ENCODE data around the gene CXCL14.
A peak's percentile ranks its signal among the peaks of the same experiment; 100 is the strongest.

CXCL14 gene, protein sequence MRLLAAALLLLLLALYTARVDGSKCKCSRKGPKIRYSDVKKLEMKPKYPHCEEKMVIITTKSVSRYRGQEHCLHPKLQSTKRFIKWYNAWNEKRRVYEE

DNA sequence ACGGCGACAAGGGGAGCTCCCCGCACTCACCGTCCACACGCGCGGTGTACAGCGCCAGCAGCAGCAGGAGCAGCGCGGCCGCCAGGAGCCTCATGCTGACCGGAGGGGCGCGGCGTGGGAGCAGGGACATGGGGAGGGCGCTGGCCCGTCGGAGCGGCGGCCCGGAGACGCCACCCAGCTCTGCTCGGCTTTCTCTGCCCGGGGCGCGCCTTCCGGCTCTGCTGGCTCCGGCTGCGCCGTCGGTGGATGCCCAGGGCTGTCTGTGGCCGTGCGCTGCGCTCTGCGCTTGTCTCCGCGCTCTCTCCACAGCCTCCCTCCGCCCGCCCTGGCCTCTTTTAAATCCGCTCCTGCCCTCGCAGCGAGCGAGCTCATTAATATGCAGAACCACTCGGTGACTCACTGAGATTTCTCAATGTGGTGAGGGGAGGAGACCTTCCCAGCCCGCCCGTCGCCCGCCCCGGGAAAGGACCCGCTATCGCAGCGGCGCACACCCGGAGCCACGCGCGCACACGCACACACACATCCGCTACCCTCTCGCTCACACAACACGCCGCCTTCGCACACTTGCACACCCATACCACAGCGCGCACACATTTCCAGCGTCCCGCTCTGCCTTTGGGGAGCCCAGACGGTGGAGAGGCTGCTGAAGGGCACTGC is at the start of gene CXCL14:
CXCL14 (minus strand) TSS at position 307 of the 657 bp plus-strand sequence; CDS start at position 94, 213 bp downstream.
- DNase-seq (ENCODE audit: low spot score) = no peak
- TF ChIP-seq, protein P1, sequence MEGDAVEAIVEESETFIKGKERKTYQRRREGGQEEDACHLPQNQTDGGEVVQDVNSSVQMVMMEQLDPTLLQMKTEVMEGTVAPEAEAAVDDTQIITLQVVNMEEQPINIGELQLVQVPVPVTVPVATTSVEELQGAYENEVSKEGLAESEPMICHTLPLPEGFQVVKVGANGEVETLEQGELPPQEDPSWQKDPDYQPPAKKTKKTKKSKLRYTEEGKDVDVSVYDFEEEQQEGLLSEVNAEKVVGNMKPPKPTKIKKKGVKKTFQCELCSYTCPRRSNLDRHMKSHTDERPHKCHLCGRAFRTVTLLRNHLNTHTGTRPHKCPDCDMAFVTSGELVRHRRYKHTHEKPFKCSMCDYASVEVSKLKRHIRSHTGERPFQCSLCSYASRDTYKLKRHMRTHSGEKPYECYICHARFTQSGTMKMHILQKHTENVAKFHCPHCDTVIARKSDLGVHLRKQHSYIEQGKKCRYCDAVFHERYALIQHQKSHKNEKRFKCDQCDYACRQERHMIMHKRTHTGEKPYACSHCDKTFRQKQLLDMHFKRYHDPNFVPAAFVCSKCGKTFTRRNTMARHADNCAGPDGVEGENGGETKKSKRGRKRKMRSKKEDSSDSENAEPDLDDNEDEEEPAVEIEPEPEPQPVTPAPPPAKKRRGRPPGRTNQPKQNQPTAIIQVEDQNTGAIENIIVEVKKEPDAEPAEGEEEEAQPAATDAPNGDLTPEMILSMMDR (IDR thresholded peaks at IDR 0.05) = no peak
- peak within 1 kb of the TSS; percentile 68 for H3K4me3 ChIP-seq
- peak within 1 kb of the TSS in 1 of 2 donors; percentile 45 for H3K27ac ChIP-seq

DNA sequence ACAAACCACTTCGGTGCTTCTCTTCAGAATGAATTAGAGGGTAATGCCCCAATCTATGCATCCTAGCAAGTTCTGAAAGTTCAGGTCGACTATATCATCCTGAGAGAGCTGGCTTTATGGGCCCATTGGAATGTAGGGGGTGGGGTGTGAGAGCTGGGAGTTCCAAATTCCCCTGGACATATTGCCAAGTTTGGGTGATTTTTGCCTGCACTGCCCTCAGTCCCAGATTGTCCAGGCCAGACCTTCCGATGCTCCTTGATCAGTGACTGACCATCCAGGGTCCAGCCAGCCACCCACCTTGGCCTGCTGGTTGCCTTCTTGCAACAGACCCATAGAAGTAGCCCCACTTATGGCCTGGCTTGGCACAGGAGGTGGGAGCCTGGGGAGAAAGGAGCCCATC is 47.8 kb upstream of the CXCL14 start:
- H3K4me3 ChIP-seq = no peak overlapping the region
- no peak overlapping the region for H3K27ac ChIP-seq
- TF ChIP-seq, protein P1 (IDR thresholded peaks at IDR 0.05) = no peak
- peak; percentile 9 for DNase-seq (ENCODE audit: low spot score)

DNA sequence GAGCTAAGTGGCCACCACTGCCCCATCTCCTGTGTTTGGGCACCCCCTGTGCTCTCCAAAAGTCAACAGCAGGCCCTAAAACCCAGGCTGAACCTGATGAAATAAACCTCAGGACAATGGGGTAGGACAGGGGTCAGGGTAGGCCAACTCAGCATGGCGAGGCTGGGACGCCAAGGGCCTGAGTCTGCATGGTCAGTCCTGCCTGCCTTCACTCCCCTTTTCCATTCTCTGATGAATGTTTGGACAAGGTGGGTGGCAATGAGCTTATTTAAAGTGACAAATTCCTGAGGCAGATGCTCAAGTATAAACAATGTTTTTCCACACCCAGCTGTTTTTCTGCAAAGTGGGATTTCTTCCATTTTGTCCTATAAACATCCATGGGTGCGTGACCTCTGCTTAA is 47.2 kb upstream of the CXCL14 start:
- no peak for DNase-seq (ENCODE audit: low spot score)
- Histone ChIP-seq H3K27ac (no peak overlapping the region), H3K4me3 (no peak overlapping the region)
- TF ChIP-seq, protein P1 (IDR thresholded peaks at IDR 0.05) = no peak

DNA sequence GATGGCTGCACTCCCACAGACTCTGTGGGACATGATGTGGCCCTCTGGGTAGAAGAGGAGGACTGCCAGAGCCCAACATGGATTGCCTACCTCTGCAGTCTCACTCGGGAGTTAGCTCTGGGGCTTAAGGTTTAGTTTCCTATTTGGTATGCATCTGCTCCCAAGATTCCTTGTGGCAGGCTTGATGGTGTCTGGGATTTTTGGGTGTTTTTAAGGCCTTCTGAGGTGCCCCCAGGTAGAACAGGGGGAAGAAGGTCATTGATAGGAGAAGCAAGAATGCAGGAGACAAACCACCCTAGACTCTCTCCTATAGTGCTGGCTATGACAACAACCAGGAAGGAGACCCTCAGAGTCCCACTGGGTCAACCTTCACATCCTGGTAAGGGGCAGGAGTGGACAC is 46.7 kb upstream of the CXCL14 start:
- TF ChIP-seq, protein P1 (IDR thresholded peaks at IDR 0.05) = no peak
- DNase-seq (ENCODE audit: low spot score) = no peak
- Histone ChIP-seq H3K4me3 (no peak overlapping the region), H3K27ac (no peak overlapping the region)

DNA sequence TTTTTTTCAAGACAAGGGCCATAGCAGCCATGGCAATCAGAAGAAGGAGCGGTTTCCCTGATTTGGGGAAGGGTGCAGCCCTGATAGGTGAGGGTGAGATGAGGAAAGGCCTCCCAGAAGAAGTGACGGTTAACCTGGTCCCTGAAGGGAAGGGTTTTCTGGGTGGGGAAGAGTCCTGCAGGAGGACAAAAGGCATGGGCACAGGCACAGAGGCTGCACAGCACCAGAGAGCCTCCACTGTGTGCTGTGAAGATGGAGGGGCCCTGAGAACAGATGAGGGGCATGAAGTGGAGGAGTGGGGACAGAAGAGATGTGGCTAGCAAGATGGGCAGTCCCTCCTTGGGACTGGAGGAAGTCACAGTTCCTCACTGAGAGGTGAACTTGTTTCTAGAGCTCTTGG is 46.3 kb upstream of the CXCL14 start:
- no peak for DNase-seq (ENCODE audit: low spot score)
- TF ChIP-seq, protein P1 (IDR thresholded peaks at IDR 0.05) = no peak
- no peak overlapping the region for H3K4me3 ChIP-seq
- H3K27ac ChIP-seq = no peak overlapping the region

DNA sequence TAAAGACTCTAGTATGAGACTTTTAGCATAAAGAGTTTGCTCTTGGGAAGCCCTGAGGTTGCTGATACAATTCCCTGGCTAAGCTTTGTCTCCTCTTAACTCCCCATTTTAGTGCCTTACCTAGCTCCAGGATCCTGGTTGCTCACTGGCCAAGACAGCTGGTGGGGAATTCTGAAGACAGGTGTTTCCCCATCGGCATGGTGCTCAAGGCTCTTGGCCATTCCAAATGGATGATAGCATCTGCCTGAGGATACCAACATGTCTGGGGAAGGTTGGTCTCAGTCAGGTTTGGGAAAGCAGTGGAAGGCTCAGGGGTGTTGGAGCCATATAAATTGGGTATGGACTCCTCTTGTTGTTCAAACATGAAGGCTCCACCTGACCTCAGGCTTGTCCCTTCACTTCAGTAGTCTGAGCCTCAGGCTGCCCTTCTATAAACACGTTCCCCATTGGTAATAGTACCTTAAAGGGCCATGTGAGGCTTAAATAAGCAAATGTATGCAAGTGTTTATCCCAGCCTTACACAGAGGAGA is 44.5 kb upstream of the CXCL14 start:
- H3K27ac ChIP-seq = no peak overlapping the region
- no peak for DNase-seq (ENCODE audit: low spot score)
- TF ChIP-seq, protein P1 (IDR thresholded peaks at IDR 0.05) = no peak
- H3K4me3 ChIP-seq = no peak overlapping the region
